ENCODE data around the gene KRTCAP2. TPM values are rescaled to one million over a fixed set of nuclear protein-coding genes. Genes with fewer than 3 reads are reported as not detected.

The KRTCAP2 gene
- total RNA-seq, 4 donors from 2014 or later = 70.8 to 122 (median 73.8) TPM

DNA sequence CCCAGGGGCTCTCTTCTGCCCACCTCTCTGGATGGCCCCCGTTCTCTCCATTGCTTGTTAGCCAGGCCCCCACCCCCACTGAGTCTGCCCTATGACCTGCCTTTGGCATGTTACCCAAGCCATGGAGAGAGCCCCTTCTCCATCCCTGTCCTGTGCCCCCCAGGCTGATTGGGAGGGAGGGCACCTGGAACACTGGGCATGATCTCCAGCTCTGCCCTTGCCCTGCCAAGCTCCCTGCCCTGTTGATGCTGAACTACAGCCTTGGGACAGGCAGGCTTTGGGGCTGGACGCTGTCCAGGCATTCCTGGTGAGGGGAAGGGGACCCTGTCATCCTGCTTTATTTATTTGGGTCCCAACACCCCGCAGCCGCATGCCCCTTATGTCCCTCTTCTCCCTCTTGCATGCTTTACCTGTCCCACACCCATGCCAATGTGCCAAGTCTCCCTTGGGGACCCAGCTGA, 11.3 kb upstream of the KRTCAP2 start:
- intact Hi-C loops (cut with DNase I) = no loop called here
- Histone ChIP-seq H3K9me3 (no peaks in the 10 kb centered on the region), H3K36me3 (no peaks in the 10 kb centered on the region), H3K27ac (peak overlapping the region in 2 of 4 donors; percentile 64 to 73), H3K4me1 (peaks cover 0 to 43% (median 14%) of the 10 kb centered on the region in 3 donors), H3K4me3 (no peak overlapping the region), H3K27me3 (no peaks in the 10 kb centered on the region)
- no peak for TF ChIP-seq POLR2A (IDR thresholded peaks at IDR 0.05)
- TF ChIP-seq, protein P1, sequence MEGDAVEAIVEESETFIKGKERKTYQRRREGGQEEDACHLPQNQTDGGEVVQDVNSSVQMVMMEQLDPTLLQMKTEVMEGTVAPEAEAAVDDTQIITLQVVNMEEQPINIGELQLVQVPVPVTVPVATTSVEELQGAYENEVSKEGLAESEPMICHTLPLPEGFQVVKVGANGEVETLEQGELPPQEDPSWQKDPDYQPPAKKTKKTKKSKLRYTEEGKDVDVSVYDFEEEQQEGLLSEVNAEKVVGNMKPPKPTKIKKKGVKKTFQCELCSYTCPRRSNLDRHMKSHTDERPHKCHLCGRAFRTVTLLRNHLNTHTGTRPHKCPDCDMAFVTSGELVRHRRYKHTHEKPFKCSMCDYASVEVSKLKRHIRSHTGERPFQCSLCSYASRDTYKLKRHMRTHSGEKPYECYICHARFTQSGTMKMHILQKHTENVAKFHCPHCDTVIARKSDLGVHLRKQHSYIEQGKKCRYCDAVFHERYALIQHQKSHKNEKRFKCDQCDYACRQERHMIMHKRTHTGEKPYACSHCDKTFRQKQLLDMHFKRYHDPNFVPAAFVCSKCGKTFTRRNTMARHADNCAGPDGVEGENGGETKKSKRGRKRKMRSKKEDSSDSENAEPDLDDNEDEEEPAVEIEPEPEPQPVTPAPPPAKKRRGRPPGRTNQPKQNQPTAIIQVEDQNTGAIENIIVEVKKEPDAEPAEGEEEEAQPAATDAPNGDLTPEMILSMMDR (IDR thresholded peaks at IDR 0.05) = no peak
- 77 to 84% methylated on average over 3 to 4 of the region's 4 CpGs for WGBS, 2 donors
- no peak for DNase-seq

DNA sequence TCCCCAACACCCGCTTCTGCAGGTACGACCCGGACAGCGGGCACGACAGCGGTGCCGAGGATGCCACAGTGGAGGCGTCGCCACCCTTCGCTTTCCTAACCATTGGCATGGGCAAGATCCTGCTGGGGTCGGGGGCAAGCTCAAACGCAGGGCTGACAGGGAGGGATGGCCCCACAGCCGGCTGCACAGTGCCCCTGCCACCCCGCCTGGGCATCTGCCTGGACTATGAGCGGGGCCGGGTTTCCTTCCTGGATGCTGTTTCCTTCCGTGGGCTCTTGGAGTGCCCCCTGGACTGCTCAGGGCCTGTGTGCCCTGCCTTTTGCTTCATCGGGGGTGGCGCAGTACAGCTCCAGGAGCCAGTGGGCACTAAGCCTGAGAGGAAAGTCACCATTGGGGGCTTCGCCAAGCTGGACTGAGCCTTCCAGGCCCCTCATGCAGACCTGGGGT, 10.7 kb upstream of the KRTCAP2 start:
- intact Hi-C loops (cut with DNase I) = no loop called here
- 76 to 93% methylated on average over 7 to 12 of the region's 20 CpGs for WGBS, 2 donors
- no peaks in the 10 kb centered on the region for H3K36me3 ChIP-seq

DNA sequence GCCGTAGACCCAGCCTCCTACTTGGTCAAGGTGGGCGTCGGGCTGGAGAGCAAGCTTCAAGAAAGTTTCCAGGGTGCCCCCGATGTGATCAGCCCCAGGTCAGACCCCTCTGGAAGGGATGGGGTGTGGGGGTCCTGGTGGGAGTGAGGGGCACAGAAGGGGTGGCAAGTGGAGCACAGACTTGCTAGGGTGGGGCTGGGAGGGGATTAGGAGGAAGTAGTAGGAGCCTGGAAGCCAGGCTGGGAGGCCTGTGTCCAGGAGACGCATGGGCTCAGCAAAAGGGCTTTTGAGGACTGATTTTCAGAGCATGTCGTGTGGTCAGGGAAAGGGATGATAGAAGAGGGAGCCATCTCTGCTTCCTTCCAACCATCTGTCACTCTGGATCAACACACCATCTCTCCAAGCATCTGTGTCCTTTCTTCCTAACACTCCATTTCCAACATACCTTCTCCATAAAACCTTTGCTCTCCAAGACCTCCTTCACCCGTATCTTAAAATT, 9.0 kb upstream of the KRTCAP2 start:
- 78 to 90% methylated on average over 2 to 3 of the region's 7 CpGs for WGBS, 2 donors
- Histone ChIP-seq H3K9me3 (no peaks in the 10 kb centered on the region), H3K4me1 (peaks cover 4 to 52% (median 18%) of the 10 kb centered on the region in 3 donors), H3K36me3 (no peaks in the 10 kb centered on the region), H3K4me3 (no peak overlapping the region), H3K27ac (no peak overlapping the region), H3K27me3 (no peaks in the 10 kb centered on the region)
- TF ChIP-seq, protein P1 (IDR thresholded peaks at IDR 0.05) = no peak
- TF ChIP-seq POLR2A (IDR thresholded peaks at IDR 0.05) = no peak
- intact Hi-C loops (cut with DNase I) = no loop called here
- no peak for DNase-seq

More for the DNA sequence above, 10.7 kb upstream of the KRTCAP2 start:
- H3K4me1 ChIP-seq = peaks cover 0 to 43% (median 14%) of the 10 kb centered on the region in 3 donors
- no peaks in the 10 kb centered on the region for H3K27me3 ChIP-seq
- no peak overlapping the region for H3K4me3 ChIP-seq
- no peak for TF ChIP-seq POLR2A (IDR thresholded peaks at IDR 0.05)
- TF ChIP-seq, protein P1 (IDR thresholded peaks at IDR 0.05) = no peak
- H3K9me3 ChIP-seq = no peaks in the 10 kb centered on the region
- H3K27ac ChIP-seq = no peak overlapping the region
- no peak for DNase-seq

DNA sequence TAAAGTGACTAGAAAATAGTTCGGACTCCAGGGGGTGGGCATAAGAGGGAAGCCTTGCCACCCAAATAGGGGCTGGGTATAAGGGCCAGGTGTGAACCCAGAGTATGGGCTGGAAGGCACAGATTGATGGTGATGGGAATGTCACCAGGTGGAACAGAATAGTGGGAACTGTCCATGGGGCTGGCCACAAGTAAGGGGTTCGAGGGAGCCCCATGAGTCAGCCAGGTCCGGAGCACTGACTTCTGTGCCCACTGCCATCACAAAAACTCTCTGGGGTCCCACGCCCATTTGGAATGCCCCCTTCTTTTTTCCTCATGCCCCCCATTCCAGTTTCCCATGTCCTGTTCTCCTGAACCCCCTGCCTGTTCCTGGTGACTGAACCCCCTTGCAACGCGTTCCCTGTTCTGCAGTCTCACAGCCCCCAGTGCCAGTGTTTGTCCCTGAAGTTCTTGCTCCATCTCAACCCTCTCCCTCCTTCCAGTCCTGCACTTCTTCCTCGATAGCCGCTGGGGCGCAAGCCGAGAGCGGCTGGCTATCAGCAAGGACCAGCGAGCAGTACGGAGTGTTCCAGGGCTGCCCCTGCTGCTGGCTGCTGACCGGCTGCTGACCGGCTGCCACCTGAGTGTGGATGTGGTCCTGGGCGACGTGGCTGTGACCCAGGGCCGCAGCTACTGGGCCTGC, 8.4 kb upstream of the KRTCAP2 start:
- WGBS, 2 donors = 85 to 92% methylated on average over 8 to 13 of the region's 18 CpGs
- no peaks in the 10 kb centered on the region for H3K27me3 ChIP-seq
- no peaks in the 10 kb centered on the region for H3K9me3 ChIP-seq
- no peak overlapping the region for H3K27ac ChIP-seq
- intact Hi-C loops (cut with DNase I) = no loop called here
- no peak overlapping the region for H3K4me3 ChIP-seq
- no peaks in the 10 kb centered on the region for H3K36me3 ChIP-seq
- TF ChIP-seq POLR2A (IDR thresholded peaks at IDR 0.05) = no peak
- TF ChIP-seq, protein P1 (IDR thresholded peaks at IDR 0.05) = no peak
- H3K4me1 ChIP-seq = peaks cover 10 to 52% (median 22%) of the 10 kb centered on the region in 3 donors
- no peak for DNase-seq

All from esophagus squamous epithelium (tissue), 5 donors.